Colon (tissue), 2 donors: ENCODE results near the gene PAQR5.
"Not testable (repeated sequence)": the region's sequence is repeated elsewhere in the genome, so short reads cannot be mapped to it uniquely, and the experiment has no call there.

ENCODE experiments used
- FAIRE-seq: peaks from 2 replicates; lab custom pipeline; 2012; peaks lifted over from hg19 to GRCh38; lab: Jason Lieb, UNC
- donor health status: control.
- donor health status: control.

Gene PAQR5

GRCh38 chr15:69298697-69299441 is at the start of gene PAQR5:
PAQR5 (plus strand) TSS chr15:69298912; CDS start chr15:69360081, 61,169 bp downstream.
- no peak for FAIRE-seq

- no peak for FAIRE-seq
Measured at GRCh38 chr15:69253156-69253555, 45.6 kb upstream of the PAQR5 start.

- peak; percentile 33 for FAIRE-seq
Measured at GRCh38 chr15:69265347-69265955, 33.3 kb upstream of the PAQR5 start.

GRCh38 chr15:69271217-69271616 is 27.5 kb upstream of the PAQR5 start:
- FAIRE-seq: no peak

GRCh38 chr15:69272139-69272538 is 26.6 kb upstream of the PAQR5 start:
- FAIRE-seq: no peak

GRCh38 chr15:69272891-69273290 is 25.8 kb upstream of the PAQR5 start:
- no peak for FAIRE-seq

- no peak for FAIRE-seq
Measured at GRCh38 chr15:69275074-69275670, 23.5 kb upstream of the PAQR5 start.

GRCh38 chr15:69275933-69276560 is 22.7 kb upstream of the PAQR5 start:
- no peak for FAIRE-seq

GRCh38 chr15:69277316-69277715 is 21.4 kb upstream of the PAQR5 start:
- FAIRE-seq: no peak

- FAIRE-seq: no peak
Measured at GRCh38 chr15:69279636-69280035, 19.1 kb upstream of the PAQR5 start.

GRCh38 chr15:69280783-69281182 is 17.9 kb upstream of the PAQR5 start:
- FAIRE-seq: no peak

GRCh38 chr15:69282104-69282743 is 16.5 kb upstream of the PAQR5 start:
- FAIRE-seq: no peak

GRCh38 chr15:69285834-69286233 is 12.9 kb upstream of the PAQR5 start:
- FAIRE-seq: no peak

GRCh38 chr15:69288011-69288410 is 10.7 kb upstream of the PAQR5 start:
- no peak for FAIRE-seq

GRCh38 chr15:69288531-69289341 is 10.0 kb upstream of the PAQR5 start:
- no peak for FAIRE-seq

- FAIRE-seq: no peak
Measured at GRCh38 chr15:69289342-69290146, 9.2 kb upstream of the PAQR5 start.

GRCh38 chr15:69290346-69291164 is 8.2 kb upstream of the PAQR5 start:
- no peak for FAIRE-seq

- not testable (repeated sequence) for FAIRE-seq
Measured at GRCh38 chr15:69291651-69292050, 7.1 kb upstream of the PAQR5 start.

GRCh38 chr15:69292826-69293420 is 5.8 kb upstream of the PAQR5 start:
- no peak for FAIRE-seq
